ENCODE data around the gene KCTD17.
A peak's percentile ranks its signal among the peaks of the same experiment; 100 is the strongest.

DNA sequence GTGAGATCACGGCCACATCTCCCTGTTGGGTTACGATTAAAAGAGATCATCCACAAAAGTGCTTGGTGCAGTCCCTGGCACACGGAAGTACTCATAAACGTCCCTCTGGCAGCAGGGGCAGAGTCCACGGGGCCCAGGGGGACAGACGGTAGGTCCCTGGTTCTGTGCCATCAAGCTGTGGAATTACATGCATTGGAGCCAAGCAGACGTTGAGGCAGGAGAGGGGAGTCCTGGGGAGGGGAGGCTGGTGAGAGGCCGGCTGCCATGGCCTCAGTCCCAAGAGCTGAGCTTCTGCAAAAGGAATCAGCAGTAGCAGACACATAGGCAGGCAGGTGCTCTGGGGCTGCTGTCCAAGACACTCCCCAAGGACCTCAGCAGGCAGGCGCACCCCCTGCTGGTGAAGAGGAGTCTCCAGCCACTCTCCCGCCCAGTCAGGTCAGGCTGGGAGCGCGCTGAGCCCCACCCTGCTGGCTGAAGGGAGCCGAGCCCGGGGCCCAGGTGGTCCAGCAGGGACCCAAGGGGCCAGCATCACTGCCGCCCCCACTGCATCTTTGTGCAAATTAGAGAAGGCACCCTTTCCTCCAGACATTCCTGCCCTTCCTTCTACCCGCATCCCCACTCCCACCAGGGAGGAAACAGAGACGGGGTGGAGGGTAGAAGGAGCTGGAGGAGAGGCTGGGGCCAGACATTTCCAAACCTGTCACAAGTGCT lies 7.6 kb upstream of the KCTD17 start:
- TF ChIP-seq, protein P1, sequence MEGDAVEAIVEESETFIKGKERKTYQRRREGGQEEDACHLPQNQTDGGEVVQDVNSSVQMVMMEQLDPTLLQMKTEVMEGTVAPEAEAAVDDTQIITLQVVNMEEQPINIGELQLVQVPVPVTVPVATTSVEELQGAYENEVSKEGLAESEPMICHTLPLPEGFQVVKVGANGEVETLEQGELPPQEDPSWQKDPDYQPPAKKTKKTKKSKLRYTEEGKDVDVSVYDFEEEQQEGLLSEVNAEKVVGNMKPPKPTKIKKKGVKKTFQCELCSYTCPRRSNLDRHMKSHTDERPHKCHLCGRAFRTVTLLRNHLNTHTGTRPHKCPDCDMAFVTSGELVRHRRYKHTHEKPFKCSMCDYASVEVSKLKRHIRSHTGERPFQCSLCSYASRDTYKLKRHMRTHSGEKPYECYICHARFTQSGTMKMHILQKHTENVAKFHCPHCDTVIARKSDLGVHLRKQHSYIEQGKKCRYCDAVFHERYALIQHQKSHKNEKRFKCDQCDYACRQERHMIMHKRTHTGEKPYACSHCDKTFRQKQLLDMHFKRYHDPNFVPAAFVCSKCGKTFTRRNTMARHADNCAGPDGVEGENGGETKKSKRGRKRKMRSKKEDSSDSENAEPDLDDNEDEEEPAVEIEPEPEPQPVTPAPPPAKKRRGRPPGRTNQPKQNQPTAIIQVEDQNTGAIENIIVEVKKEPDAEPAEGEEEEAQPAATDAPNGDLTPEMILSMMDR (IDR thresholded peaks at IDR 0.05; ENCODE audit: borderline replicate concordance, extremely low read depth, low read length, poor library complexity, severe bottlenecking): peak; percentile 62
- TF ChIP-seq EZH2 (IDR thresholded peaks at IDR 0.05; ENCODE audit: borderline replicate concordance, low read depth, low read length, severe bottlenecking): no peak
